SK-N-SH treated with all-trans-retinoic acid at 6 μM for 48 hours (cell line): ENCODE measurements around the gene PRSS22.

Experiments used
- ATAC-seq: fragments of 200-7000 bp; cut with Tn5 transposase; 3 replicates; pipeline ENCODE4 v1.9.1; 2020; ENCODE audit warnings: mild to moderate bottlenecking, moderate library complexity
- BACH2 ChIP-seq: fragments of 250-450 bp; sonication (Bioruptor Pico); IDR thresholded peaks from 2 replicates; pipeline ENCODE4 v1.9.0; 2021; ENCODE audit warnings: mild to moderate bottlenecking, borderline replicate concordance
- CSDC2 ChIP-seq: fragments of 250-450 bp; sonication (Bioruptor Pico); IDR thresholded peaks from 2 replicates; pipeline ENCODE4 v1.5.0; 2020; ENCODE audit warnings: mild to moderate bottlenecking, moderate library complexity
- GLIS3 ChIP-seq: fragments of 250-450 bp; sonication (Bioruptor Pico); IDR thresholded peaks from 2 replicates; pipeline ENCODE4 v1.5.0; 2020; ENCODE audit warnings: mild to moderate bottlenecking, moderate library complexity
- ISL1 ChIP-seq: fragments of 250-450 bp; sonication (Bioruptor Pico); IDR thresholded peaks from 2 replicates; pipeline ENCODE4 v2.1.2; 2022; ENCODE audit warnings: mild to moderate bottlenecking, moderate library complexity
- OSR1 ChIP-seq: fragments of 250-450 bp; sonication (Bioruptor Pico); IDR thresholded peaks from 2 replicates; pipeline ENCODE4 v1.8.0; 2022; ENCODE audit warnings: moderate library complexity, mild to moderate bottlenecking, inconsistent platforms
- PPARA ChIP-seq: fragments of 250-450 bp; sonication (Bioruptor Pico); IDR thresholded peaks from 2 replicates; pipeline ENCODE4 v1.5.0; 2020; ENCODE audit warnings: mild to moderate bottlenecking, borderline replicate concordance
- RARB ChIP-seq: fragments of 250-450 bp; sonication (Bioruptor Pico); IDR thresholded peaks from 2 replicates; pipeline ENCODE4 v1.8.0; 2021; ENCODE audit warnings: mild to moderate bottlenecking, moderate library complexity
- SNAI2 ChIP-seq: fragments of 250-450 bp; sonication (Bioruptor Pico); IDR thresholded peaks from 2 replicates; pipeline ENCODE4 v1.5.0; 2020; ENCODE audit warnings: mild to moderate bottlenecking, moderate library complexity
- TCF4 ChIP-seq: fragments of 250-450 bp; sonication (Bioruptor Pico); IDR thresholded peaks from 2 replicates; pipeline ENCODE4 v1.8.0; 2021; ENCODE audit warnings: mild to moderate bottlenecking, moderate library complexity, borderline replicate concordance
- TOX ChIP-seq: fragments of 250-450 bp; sonication (Bioruptor Pico); IDR thresholded peaks from 2 replicates; pipeline ENCODE4 v1.8.0; 2021; ENCODE audit warnings: mild to moderate bottlenecking, moderate library complexity, borderline replicate concordance
- ZFP3 ChIP-seq: fragments of 250-450 bp; sonication (Bioruptor Pico); IDR thresholded peaks from 2 replicates; pipeline ENCODE4 v1.5.0; 2020; ENCODE audit warnings: mild to moderate bottlenecking, moderate library complexity
- ZFP30 ChIP-seq: fragments of 450-650 bp; formaldehyde crosslinking; IDR thresholded peaks from 2 replicates; pipeline ENCODE4 v1.5.0; 2022; ENCODE audit warnings: mild to moderate bottlenecking, moderate library complexity
- ZNF565 ChIP-seq: fragments of 450-650 bp; formaldehyde crosslinking; conservative IDR thresholded peaks from 2 replicates; pipeline ENCODE4 v1.5.0; 2020; ENCODE audit warnings: low read depth, mild to moderate bottlenecking, moderate library complexity
- ZNF70 ChIP-seq: fragments of 450-650 bp; formaldehyde crosslinking; IDR thresholded peaks from 2 replicates; pipeline ENCODE4 v1.5.0; 2020; ENCODE audit warnings: mild to moderate bottlenecking, moderate library complexity
- ZNF8 ChIP-seq: fragments of 450-650 bp; formaldehyde crosslinking; IDR thresholded peaks from 2 replicates; pipeline ENCODE4 v1.5.0; 2020; ENCODE audit warnings: mild to moderate bottlenecking, moderate library complexity
- TF ChIP-seq, protein P1 (sequence below): fragments of 250-450 bp; sonication (Bioruptor Pico); IDR thresholded peaks from 2 replicates; pipeline ENCODE4 v1.8.0; 2020; ENCODE audit warnings: mild to moderate bottlenecking, moderate library complexity, borderline replicate concordance
- TF ChIP-seq, protein P2 (sequence below): fragments of 250-450 bp; sonication (Bioruptor Pico); IDR thresholded peaks from 2 replicates; pipeline ENCODE4 v1.5.1; 2020; ENCODE audit warnings: low read depth, mild to moderate bottlenecking, moderate library complexity
- TF ChIP-seq, protein P3 (sequence below): fragments of 250-450 bp; sonication (Bioruptor Pico); IDR thresholded peaks from 2 replicates; pipeline ENCODE4 v1.8.0; 2021; ENCODE audit warnings: low read depth, mild to moderate bottlenecking, moderate library complexity, borderline replicate concordance
- TF ChIP-seq, protein P4 (sequence below): fragments of 250-450 bp; sonication (Bioruptor Pico); IDR thresholded peaks from 2 replicates; pipeline ENCODE4 v1.5.1; 2021; ENCODE audit warnings: mild to moderate bottlenecking, moderate library complexity

PRSS22 gene

DNA sequence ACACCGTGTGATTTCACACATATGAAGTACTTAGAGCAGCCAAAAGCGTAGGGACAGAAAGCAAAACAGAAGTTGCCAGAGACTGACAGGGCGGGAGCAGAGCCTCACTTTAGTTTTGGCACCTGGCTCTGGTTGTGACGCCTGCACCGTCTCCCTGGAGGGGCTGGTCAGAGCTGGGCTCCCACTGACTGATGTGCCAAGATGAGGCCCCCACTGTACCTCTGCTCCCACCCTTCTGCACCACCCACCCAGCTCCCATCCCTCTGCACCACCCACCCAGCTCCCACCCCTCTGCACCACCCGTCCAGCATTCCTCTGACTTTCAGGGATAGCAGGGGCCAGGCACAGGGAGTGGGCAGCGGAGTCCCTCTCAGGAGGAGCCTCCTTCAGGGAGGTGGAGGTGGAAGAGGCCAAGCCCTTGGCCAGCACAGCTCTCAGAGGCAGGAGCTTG, 44.2 kb downstream of the PRSS22 start:
- no peak for ATAC-seq
- TF ChIP-seq, protein P1, sequence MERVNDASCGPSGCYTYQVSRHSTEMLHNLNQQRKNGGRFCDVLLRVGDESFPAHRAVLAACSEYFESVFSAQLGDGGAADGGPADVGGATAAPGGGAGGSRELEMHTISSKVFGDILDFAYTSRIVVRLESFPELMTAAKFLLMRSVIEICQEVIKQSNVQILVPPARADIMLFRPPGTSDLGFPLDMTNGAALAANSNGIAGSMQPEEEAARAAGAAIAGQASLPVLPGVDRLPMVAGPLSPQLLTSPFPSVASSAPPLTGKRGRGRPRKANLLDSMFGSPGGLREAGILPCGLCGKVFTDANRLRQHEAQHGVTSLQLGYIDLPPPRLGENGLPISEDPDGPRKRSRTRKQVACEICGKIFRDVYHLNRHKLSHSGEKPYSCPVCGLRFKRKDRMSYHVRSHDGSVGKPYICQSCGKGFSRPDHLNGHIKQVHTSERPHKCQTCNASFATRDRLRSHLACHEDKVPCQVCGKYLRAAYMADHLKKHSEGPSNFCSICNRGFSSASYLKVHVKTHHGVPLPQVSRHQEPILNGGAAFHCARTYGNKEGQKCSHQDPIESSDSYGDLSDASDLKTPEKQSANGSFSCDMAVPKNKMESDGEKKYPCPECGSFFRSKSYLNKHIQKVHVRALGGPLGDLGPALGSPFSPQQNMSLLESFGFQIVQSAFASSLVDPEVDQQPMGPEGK (CRISPR knock-in tag): no peak
- no peak for TF ChIP-seq CSDC2
- no peak for TF ChIP-seq ZNF565 (CRISPR knock-in tag)
- no peak for TF ChIP-seq ZNF70 (CRISPR knock-in tag)
- no peak for TF ChIP-seq BACH2
- TF ChIP-seq, protein P2, sequence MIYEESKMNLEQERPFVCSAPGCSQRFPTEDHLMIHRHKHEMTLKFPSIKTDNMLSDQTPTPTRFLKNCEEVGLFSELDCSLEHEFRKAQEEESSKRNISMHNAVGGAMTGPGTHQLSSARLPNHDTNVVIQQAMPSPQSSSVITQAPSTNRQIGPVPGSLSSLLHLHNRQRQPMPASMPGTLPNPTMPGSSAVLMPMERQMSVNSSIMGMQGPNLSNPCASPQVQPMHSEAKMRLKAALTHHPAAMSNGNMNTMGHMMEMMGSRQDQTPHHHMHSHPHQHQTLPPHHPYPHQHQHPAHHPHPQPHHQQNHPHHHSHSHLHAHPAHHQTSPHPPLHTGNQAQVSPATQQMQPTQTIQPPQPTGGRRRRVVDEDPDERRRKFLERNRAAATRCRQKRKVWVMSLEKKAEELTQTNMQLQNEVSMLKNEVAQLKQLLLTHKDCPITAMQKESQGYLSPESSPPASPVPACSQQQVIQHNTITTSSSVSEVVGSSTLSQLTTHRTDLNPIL: no peak
- TF ChIP-seq ISL1 (CRISPR knock-in tag): no peak
- TF ChIP-seq OSR1 (CRISPR knock-in tag): no peak
- TF ChIP-seq TCF4 (CRISPR knock-in tag): no peak
- TF ChIP-seq RARB (CRISPR knock-in tag): no peak
- TF ChIP-seq, protein P3, sequence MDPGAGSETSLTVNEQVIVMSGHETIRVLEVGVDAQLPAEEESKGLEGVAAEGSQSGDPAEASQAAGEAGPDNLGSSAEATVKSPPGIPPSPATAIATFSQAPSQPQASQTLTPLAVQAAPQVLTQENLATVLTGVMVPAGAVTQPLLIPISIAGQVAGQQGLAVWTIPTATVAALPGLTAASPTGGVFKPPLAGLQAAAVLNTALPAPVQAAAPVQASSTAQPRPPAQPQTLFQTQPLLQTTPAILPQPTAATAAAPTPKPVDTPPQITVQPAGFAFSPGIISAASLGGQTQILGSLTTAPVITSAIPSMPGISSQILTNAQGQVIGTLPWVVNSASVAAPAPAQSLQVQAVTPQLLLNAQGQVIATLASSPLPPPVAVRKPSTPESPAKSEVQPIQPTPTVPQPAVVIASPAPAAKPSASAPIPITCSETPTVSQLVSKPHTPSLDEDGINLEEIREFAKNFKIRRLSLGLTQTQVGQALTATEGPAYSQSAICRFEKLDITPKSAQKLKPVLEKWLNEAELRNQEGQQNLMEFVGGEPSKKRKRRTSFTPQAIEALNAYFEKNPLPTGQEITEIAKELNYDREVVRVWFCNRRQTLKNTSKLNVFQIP (CRISPR knock-in tag): no peak
- no peak for TF ChIP-seq GLIS3 (CRISPR knock-in tag)
- TF ChIP-seq SNAI2 (CRISPR knock-in tag): no peak
- no peak for TF ChIP-seq TOX (CRISPR knock-in tag)
- TF ChIP-seq PPARA (CRISPR knock-in tag): no peak
- TF ChIP-seq ZNF8 (CRISPR knock-in tag): no peak

DNA sequence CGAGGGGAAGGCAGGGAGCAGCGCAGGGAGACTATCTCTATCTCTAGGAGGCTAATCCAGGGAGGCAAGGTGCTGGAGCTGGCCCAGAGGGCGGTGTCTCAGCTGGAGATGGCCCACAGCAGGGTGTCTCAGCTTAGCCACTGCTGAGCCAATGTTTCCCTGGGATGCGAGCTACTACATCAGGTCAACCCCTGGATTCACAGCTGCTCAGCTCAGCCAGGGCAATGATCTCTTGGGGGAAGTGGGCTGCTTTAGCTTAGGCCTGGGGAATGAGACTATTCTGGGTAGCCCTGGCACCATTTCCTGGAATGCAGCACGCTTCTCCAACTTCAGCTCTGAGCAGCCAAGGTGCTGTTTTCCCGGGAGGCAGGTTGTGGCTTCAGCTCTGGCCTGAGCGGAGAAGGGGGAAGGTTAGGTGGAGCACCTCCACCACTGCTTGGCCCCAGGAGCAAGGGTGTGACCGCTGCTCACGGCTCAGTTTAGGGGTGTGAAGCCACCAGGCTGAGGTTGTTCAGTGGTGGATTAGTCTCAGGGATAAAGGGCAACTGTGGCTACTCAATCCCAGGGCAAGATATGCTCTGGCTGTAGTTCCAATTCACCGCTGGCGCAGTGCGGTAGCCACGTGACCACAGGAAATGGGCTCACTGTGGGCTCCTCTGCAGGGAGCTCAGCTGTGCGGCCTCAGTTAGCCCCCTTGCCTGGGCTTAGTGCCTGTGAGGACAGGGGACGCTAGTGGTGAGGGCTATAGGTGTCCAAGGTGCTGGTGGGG, 46.1 kb downstream of the PRSS22 start:
- TF ChIP-seq ZNF565 (CRISPR knock-in tag): no peak
- TF ChIP-seq ZNF8 (CRISPR knock-in tag): no peak
- no peak for TF ChIP-seq RARB (CRISPR knock-in tag)
- TF ChIP-seq BACH2: no peak
- TF ChIP-seq, protein P4, sequence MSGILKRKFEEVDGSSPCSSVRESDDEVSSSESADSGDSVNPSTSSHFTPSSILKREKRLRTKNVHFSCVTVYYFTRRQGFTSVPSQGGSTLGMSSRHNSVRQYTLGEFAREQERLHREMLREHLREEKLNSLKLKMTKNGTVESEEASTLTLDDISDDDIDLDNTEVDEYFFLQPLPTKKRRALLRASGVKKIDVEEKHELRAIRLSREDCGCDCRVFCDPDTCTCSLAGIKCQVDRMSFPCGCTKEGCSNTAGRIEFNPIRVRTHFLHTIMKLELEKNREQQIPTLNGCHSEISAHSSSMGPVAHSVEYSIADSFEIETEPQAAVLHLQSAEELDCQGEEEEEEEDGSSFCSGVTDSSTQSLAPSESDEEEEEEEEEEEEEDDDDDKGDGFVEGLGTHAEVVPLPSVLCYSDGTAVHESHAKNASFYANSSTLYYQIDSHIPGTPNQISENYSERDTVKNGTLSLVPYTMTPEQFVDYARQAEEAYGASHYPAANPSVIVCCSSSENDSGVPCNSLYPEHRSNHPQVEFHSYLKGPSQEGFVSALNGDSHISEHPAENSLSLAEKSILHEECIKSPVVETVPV (CRISPR knock-in tag): no peak
- no peak for TF ChIP-seq ZFP3
- ATAC-seq: no peak; the same call in 2 of the 3 replicates

DNA sequence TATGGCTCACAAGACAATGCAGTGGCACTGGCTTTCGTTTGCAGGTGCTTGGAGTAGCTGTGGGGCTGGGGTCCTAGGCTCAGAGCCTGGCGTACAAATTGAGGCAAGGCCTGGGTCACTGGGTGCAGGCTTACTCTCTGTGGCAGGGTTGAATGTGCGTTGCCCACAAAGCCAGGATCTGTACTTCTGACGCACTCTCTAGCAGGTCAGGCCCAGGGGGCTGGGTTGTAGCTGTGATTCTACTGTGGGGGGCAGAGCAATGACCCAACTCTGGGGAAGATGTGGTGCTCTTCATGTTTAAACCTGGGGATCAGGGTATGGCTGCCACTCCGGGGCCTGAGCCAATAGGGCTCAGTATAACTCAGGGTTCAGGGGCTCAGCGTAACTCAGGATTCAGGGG, 47.3 kb downstream of the PRSS22 start:
- TF ChIP-seq ZNF565 (CRISPR knock-in tag) (no peak), TOX (CRISPR knock-in tag) (no peak), OSR1 (CRISPR knock-in tag) (no peak), ZFP30 (no peak), ZNF8 (CRISPR knock-in tag) (no peak), RARB (CRISPR knock-in tag) (no peak), PPARA (CRISPR knock-in tag) (no peak)
- TF ChIP-seq, protein P4 (CRISPR knock-in tag): no peak
- TF ChIP-seq, protein P2: no peak
- ATAC-seq: no peak
